GM03348 (cell line): ENCODE measurements around the gene AKAP1.
A peak's percentile ranks its signal among the peaks of the same experiment; 100 is the strongest.
"Not testable (repeated sequence)": the region's sequence is repeated elsewhere in the genome, so short reads cannot be mapped to it uniquely, and the experiment has no call there.

Experiments used
- DNase-seq: peaks from one replicate; pipeline ENCODE4 v3.0.0; 2012; ENCODE audit warnings: low spot score

The AKAP1 gene

DNA sequence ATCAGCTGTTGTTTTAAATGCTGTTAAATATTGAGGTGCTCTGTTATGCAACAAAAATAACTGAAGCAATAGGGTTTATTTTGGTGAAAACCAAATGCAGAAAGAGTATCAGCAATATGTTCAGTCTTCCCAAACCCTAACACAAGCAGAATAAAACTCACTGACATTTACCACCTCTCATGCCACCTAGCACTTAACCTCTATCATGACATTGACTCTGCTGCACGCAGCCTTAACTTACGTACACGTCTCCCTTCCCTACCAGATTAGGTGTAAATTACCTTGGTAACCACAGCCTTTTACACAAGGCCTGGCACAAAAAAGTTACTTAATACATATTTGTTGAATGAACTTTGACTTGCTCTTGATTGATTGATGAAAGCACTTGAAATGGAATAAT is 9.9 kb upstream of the AKAP1 start:
- no peak for DNase-seq

DNA sequence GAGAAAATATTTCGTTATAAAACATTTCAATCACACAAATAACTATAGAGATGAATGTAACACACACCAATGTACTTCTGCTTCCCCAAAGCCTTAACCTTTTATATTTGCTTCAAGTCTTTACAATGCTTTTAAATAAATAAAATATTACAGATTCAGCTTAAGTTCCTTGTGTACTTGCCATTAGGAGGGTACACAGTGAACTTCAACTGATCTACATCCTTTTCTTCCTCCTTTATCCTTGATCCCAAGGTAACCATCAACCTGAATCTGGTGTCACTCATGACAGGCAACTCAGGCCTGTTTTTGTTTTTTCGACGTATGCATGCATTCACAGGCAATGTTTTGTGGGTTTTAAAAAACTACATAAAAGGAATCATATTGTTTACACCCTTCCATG is 9.3 kb upstream of the AKAP1 start:
- no peak for DNase-seq

DNA sequence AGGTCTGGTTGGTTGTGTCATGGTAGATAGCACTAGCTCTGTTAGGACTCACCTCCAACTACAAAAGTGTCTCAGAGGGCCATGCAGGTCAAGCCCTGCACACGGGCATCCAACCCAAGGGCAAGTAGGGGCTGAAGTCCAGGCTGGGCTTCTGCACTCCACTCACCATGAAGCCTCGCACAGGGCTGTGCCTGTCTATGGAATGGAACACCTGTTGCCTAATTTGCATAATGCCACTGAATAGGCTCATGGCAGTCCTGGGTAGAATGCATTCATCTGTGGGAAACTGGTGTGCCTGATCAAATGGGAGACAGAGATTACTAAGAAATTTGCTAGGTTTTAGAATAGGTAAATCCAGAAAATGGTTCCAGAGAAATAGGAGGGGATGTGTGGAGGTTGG is 8.0 kb upstream of the AKAP1 start:
- DNase-seq: no peak

DNA sequence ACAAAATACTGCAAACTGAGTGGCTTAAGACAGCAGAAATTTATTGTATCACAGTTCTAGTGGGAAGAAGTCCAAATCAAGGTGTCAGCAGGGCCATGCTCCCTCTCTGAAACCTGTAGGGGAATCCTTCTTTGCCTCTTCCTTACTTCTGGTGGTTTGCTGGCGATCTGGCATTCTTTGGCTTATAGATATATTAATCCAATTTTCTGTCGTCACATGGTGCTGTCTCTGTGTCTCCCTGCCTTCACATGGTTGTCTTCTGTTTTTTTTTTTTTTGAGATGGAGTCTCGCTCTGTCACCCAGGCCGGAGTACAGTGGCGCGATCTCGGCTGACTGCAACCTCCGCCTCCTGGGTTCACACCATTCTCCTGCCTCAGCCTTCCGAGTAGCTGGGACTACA is 6.8 kb upstream of the AKAP1 start:
- no peak for DNase-seq

DNA sequence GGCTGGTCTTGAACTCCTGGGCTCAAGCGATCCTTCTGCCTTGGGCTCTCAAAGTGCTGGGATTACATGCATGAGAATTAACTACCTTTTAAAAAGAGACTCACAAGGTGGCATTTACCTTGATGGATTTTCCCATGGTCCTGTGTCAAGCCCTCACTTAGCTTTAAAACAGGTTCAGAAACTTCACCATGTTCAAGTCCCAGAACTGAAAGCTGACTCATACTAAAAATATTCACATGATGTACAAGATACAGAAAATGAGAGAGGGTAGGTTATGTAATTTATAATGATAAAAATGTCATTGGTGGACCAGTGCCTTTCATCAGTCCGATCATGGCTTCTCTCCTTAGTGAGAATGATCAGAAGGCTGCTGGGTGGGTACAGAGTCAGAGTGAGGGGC is 4.3 kb upstream of the AKAP1 start:
- no peak for DNase-seq

DNA sequence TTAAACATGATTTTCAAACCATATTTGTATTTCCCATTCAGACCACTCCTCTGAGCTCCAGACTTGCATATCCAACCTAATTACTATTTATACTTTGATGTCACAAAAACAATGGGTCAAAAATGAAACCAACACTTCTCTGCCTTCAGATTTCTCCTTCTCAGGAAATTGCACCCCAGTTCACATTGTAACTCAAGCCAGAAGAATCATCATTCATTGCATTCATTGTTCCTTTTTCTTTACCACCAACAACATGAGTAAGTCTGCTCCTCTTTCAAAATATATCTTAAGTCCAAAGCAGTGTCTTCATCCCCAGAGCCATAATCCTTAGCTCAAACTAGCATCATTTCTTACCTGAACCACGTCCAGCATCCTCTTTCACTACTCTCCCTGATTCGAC is 2.6 kb upstream of the AKAP1 start:
- no peak for DNase-seq

DNA sequence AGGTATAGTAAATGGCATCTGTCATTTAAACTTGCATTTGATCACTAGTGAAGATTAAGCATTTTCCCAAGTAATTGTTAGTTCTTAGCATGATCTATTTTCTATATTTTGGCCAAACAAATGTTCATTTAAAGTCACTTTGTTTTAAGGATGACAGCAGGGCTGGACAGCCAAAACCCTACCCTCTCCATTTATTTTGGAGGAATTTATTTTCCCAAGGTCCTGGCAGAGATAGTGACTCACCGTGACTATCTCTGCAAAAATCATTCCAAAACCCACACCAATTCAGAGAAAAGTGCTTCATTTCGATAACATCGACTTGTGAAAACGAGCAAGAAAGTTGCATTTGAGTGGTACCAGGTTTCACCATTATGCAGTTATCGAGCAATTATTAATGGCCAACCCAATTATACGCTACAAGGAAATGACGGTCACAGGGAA is 665 bp upstream of the AKAP1 start:
- DNase-seq: no peak

- peak; percentile 80 for DNase-seq
Observed at GRCh38 chr17:57085448-57086068, 512 bp downstream of the AKAP1 start.

DNA sequence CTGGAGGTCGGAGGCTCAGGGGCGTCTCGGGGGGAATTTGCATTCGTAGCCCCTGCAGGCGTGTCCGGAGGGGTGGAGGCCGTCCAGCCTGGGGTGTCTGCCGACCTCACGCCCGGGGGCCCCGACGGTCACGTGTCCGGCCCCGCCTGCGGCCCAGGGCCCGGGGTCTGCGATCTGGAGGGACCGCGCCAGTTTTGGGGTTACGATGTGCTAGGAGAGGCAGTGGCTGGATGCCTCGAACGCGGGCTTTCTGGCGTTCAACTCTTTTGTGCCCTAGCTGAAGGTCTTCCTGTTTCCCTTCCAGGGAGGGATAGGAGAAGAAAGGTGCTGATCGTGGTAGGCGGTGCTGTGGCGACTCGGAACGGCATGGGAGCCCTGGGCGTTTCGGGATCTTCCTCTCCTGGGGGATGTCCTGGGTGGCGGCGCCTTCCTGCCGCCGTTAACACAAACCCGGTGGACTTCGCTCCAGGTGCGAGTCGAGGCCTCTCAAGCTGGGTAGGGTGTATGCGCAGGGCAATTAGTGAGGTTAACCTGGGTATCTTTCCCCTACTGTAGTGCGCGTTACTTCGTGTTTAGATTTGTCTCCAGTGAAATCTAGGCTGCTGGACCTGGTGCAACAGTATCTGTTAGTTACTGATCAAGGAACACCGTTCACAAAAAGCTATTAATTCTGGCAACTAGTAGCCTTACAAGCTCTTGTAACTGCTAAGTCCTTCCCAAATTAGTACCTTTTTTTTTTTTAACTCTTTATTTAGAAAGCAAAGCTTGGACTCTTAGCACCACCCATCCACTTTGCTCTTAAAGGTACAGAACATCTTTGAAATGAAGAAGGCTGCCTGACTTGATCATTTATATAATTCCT is 1.3 kb downstream of the AKAP1 start:
- peak; percentile 50 for DNase-seq

- DNase-seq: no peak
Observed at GRCh38 chr17:57088298-57088697, 3.3 kb downstream of the AKAP1 start.

GRCh38 chr17:57089391-57089790 is 4.3 kb downstream of the AKAP1 start:
- no peak for DNase-seq

DNA sequence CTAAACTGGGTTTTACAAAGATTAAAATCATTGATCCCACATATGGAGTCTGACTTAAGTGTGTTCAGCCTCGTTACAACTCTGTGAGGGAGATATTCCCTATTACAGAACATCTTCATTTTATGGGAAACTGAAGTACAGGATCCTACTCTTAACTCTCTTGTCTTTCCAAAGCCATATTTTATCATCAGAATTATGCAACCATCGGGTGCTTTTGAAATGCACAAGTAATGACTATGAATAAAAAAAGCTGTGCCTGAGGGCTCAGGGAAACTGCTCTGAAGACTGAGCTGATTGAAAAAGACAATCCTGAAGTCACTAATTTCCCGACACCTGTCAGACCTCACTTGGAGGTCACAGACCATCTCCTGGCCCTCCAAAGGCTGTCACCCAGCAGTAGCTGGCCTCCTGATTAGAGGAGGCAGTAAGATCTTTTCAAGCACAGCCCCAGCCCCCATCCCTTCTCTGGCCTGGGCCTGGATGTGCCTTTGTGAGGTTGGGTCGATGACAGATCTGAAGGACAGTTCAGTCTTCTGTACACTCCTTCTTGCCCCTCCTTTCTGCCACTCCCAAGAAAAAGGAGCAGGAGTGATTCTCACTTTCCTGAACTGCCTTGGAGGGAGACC is 5.6 kb downstream of the AKAP1 start:
- DNase-seq: no peak

- no peak for DNase-seq
Observed at GRCh38 chr17:57091186-57091618, 6.2 kb downstream of the AKAP1 start.

DNA sequence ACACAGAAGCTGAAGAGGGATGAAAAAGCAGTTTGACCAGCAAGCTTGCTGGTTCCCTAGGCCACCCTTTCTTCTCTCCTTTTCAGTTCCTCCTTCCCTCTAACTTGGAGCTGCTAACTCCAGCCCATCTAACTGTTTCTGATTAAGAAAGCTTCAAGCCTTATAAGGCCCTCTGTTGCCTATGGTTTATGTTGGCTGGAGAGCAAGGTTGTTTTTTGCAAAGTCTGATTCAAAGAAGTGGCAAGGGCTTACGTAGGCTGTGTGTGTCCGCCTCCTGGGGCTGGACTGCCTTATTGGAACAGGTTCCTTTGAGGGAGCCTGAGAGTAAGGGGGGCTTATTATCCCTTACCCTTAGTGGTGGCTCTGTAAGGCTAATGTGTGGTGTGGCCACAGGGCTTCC is 7.1 kb downstream of the AKAP1 start:
- no peak for DNase-seq

DNA sequence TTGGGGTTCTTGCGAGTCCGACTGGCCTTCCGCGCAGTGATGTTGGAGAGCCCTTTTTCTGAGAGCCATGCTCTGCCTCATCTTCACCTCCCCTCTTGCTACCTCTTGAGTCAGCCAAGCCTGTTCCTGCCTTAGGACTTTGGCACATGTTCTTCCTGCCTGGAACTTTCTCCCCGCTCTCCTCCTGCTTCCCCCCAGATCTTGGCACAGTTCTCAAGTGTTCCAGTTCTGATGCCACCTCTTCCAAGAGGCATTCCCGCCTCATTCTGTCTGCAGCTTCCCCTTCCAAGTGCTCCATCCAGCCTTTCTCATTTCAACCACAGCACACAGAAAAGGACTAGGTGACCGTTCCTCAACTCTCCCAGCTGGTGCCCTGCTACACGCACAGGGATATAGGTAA is 7.7 kb downstream of the AKAP1 start:
- no peak for DNase-seq

DNA sequence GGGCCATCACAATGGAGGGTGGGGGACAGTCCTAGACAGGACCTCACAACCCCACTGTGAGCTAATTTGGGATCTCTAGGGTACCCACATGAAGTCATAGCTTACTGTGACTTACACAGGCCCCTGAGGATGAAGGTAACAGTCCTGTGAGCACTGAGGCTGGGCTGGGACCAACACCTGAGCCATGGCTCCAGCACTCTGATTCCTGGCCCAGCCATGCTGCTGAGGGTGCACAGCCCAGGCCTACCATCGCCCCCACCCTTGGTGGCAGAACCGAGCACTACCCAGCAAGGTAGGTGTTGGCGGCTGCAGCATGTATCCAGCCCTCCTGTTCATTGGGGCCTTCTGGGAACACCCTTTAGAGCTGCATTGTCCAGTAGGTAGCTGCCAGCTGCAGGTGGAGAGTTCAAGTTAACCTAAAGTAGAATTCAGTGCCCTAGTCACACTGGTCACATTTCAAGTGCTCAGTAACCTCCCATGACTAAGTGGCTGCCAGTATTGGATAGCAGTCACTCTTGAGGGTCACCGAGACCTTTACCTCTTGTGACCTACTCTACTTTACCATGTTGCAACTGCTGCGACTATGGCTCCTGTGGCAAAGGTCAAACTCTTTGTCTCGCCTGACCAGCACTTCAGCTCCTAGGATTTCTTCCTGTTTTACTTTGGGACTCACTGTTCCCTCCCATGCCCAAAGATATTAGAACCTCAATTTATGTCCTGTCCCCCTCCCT is 11.6 kb downstream of the AKAP1 start:
- no peak for DNase-seq

GRCh38 chr17:57097832-57098421 is 12.9 kb downstream of the AKAP1 start:
- peak; percentile 40 for DNase-seq

GRCh38 chr17:57099165-57099564 is 14.1 kb downstream of the AKAP1 start:
- no peak for DNase-seq

DNA sequence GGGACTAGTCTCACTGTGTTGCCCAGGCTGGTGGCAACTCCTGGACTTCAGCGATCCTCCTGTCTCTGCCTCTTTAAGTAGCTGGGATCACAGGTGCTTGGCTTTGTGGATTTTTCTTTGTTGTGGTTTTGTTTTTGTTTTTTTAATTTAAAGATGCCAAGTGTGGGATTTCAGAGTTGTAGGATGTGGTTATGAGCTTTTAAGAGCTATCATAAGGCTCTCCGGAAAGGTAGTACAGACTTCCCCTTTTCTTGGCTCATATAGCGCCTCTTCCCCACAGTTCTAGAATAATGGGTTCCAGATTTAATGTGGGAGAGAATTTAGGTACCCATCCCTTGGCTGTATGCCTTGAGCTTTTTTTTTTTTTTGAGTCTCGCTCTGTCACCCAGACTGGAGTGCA is 17.1 kb downstream of the AKAP1 start:
- DNase-seq: no peak

- not testable (repeated sequence) for DNase-seq
Observed at GRCh38 chr17:57102660-57103059, 17.6 kb downstream of the AKAP1 start.

- peak; percentile 64 for DNase-seq
Observed at GRCh38 chr17:57104461-57105175, 19.6 kb downstream of the AKAP1 start.
